Limb (tissue), 2 donors: ENCODE results near the gene NEURL4.
"Not testable (repeated sequence)": the region's sequence is repeated elsewhere in the genome, so short reads cannot be mapped to it uniquely, and the experiment has no call there.

Experiments
- DNase-seq, 2 donors: peaks; one replicate each; pipeline ENCODE4 v3.0.0-alpha.2; 2016; ENCODE audit errors: extremely low spot score in 2 of 2

The NEURL4 gene

DNA sequence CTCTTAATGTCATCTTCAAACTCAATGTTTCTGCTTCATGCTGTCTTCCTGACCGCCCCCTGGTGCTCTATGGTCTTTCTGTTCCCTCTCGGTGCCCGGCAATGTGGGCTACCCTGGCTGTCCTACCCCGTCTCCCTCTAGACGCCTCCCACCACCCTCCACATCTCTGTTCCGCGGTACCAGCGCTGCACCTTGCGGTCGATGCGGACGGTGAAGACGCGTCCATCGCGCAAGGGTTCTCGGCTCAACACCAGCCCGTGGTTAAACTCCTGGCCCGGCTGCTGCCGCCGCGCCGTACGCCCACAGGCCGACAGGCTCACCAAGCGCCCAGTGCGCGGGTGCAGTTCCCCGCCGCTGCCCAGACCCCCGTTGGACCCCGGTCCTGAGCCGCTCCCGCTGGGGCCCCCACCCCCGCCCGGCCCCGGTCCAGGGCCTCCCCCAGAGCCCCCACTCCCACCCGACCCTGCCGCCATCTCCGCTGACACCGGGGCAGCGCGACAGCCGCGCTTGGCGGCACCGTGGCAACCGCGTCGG is at the start of gene NEURL4:
NEURL4 (minus strand) TSS at position 496 of the 534 bp plus-strand sequence; CDS start at position 473, 23 bp downstream.
- peak in 1 of 2 donors; percentile 9 for DNase-seq

DNA sequence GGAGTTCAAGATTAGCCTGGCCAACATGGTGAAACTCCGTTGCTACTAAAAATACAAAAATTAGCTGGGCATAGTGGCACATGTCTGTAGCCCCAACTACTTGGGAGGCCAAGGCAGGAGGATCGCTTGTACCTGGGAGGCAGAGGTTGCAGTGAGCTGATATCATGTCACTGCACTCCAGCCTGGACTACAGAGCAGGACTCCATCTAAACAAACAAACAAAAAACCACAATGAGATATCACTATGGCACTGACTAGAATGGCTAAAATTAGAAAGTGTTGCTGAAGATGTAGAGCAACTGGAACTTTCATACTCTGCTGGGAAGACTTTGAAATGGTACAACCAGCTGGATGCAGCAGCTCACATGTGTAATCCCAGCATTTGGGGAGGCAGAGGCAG is 45.2 kb upstream of the NEURL4 start:
- DNase-seq = no peak

DNA sequence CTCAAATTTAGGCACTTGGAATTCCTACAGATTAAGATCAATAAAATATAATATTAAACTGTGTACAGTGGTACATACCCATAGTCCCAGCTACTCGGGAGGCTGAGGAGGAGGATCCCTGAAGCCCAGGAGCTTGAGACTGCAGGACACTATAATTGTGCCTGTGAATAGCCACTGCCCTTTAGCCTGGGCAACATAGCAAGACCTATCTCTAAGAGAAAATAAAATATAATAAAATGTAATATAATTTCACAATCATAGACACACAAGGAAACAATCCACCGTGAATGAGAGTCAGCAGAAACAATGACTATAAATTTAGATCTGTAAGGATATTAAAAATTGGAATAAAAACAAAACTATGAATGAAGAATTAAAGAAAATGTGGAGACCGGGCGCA is 41.7 kb upstream of the NEURL4 start:
- no peak for DNase-seq

DNA sequence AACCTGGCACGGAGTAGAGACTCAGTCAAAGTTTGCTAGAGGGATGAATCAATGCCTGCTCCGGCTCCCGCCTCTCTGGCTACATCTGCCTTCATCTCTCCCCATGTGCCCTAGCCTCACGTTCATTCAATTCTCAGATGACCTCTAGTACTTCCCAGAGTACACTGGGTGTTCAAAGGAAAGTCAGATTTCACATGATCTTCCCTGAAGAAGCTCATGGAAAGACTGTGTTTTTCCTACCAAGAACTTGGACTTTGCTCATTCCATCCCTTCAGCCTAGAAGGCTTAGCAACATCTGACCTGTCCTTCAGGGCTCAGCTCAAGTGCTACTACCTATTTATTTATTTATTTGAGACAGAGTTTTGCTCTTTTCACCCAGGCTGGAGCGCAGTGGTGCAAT is 40.7 kb upstream of the NEURL4 start:
- DNase-seq = no peak

DNA sequence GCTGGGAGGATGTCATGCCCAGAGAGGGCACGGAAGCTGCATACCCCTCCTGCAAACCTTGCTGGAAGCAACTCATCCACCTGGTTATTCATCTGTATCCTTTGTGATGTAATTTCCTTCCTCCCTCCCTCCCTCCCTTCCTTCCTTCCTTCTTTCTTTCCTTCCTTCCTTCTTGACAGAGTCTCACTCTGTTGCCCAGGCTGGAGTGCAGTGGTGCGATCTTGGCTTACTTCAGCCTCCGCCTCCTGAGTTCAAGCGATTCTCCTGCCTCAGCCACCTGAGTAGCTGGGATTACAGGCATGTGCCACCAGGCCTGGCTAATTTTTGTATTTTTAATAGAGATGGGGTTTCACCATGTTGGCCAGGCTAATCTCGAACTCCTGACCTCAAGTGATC is 39.5 kb upstream of the NEURL4 start:
- not testable (repeated sequence) for DNase-seq

DNA sequence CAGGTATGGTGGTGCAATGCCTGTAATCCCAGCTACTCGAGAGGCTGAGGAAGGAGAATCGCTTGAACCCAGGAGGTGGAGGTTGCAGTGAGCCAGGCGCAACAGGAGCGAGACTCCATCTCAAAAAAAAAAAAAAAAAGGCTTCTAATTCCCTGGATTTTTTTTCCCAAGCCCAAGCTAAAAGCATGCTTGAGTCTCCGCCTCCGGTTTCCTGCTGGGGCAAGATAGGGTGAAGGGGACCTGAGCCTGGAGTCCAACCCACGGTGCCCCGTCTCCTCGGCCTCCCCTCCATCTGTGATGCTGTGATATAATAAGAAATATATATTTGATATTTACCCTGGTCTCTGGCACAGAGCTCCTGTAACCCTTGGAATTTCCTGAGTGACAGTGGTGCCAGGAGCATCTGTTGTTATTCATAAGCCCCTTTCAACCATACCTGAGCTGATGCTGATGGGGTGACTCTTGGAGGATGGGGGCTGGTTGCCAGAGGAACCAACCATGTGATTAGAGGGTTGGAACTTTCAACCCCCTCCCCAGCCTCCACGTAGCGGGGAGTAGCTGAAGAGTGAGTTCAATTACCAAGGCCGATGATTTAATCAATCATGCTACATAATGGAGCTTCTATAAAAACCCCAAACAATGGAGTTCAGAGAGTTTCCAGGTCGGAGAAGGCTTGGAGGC is 38.9 kb upstream of the NEURL4 start:
- DNase-seq = no peak

DNA sequence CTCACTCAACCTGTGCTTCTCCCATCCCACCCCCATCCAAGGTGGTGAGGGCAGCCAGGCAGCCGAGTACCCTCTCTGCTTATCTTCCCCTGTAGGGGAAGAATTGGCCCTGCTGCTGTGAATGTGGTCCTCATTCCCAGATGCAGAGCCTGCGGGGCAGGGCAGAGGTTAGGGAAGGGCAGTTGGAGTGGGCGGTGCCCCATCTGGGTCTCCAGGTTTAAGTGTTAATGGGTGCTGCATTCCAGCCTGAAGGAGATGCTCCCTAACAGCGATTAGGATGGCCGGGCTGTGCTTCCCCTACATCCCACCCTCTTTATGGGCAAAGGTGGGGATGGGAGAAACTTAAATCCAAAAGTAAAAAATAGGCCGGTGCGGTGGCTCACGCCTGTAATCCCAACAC is 37.9 kb upstream of the NEURL4 start:
- no peak for DNase-seq

DNA sequence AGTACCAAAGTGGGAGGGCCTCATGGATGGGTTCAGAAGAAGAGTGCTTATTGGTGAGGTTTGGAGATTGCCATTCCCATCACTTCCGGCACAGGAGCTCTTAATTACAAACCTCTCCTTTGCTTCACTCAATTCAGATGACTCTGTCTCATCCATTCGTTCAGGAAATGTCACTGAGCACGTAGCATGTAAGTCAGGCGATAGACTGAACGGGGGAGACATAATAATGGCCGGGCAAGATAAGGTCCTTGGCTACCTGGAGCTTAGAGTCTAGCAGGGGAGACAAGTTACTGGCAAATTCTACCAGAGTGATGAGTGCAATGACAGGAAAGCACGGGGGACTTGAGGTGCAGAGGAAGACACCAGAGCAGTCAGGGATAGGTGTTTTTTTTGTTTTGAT is 36.8 kb upstream of the NEURL4 start:
- not testable (repeated sequence) for DNase-seq

DNA sequence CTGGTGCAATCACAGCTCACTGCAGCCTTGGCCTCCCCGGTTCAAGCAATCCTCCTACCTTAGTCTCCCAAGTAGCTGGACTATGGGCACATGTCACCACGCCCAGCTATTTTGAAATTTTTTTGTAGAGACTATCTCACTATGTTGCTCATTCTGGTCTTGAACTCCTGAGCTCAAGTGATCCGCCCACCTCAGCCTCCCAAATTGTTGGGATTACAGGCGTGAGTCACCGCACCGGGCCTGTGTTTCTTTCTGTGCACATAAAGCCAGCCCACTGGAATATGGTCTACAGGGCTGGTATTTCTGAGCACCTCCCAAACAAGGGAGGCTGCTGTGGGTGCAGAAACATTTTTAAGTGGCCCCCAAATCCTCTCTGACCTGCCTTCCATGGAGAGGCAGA is 34.2 kb upstream of the NEURL4 start:
- DNase-seq = no peak

DNA sequence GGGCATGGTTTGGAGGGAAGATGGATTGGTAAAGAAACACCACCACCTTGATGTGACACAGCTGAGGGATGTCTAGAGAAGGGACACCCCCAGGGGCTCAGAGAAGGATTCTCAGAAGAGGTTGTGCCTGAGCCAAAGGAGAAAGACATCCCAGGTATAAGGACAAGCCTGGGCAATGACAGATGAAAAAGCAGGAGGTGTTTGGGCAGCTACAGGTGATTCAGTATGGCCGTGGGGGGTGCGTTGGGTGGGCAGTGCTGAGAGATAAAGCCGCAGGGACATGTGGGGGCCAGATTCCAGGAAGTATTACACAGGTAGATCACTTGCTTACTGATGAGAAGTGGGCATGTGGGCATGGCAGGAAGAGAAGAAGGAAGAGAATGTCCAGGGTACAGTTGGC is 32.8 kb upstream of the NEURL4 start:
- no peak for DNase-seq

DNA sequence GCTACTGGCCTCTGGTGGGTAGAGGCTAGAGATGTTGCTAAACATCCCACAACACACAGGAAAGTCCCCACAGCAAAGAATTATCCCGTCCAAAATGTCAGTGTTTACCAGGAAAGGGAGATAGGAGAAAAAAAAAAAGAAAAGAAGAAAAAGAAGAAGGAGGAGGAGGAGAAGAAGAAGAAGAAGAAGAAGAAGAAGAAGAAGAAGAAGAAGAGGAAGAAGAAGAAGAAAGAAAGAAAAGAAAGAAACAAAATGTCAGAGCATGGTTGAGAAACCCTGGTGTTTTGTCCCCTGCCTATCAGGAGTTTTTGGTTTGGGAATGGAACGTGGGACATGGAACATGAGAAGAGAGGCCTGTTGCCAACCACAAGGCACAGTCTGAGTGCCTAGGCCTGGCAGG is 28.2 kb upstream of the NEURL4 start:
- no peak for DNase-seq

DNA sequence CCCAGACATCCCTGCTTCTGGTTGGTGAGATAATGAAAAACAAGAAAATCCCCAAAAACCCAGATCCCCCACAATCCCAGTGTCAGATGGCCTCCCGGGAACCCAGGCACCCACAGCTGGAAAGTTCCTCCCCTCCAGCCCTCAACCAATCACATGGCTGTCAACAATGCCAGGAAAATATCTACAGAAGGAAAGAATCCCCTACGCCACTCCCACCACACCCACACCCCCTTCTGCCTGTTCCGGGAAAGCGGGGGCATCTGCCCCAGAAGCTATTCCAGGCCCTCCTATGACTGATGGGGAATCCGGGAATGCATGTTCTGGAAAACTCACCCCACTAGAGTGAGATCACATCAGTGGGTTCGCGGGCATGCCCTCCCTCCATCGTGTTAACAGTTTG is 27.6 kb upstream of the NEURL4 start:
- no peak for DNase-seq

DNA sequence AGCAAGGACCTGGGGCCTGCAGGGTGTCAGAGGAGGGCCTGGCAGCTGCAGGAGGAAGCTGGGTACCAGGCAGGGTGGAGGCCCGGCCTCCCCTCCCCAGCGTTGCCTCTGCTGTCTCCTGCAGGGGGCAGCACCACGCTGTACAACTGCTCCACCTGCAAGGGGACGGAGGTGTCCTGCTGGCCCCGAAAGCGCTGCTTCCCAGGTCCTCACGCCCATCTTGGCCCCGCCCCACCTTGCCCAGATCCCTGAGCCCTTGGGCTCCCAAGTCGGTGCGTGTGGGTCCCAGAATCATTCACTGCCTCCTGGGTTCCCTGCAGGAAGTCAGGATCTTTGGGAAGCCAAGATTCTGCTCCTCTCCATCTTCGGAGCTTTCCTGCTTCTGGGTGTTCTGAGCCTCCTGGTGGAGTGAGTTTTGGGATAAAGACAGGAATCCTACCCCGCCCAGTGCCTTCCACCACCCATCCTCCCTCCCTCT is 27.0 kb upstream of the NEURL4 start:
- DNase-seq = peak; percentile 58 to 82

DNA sequence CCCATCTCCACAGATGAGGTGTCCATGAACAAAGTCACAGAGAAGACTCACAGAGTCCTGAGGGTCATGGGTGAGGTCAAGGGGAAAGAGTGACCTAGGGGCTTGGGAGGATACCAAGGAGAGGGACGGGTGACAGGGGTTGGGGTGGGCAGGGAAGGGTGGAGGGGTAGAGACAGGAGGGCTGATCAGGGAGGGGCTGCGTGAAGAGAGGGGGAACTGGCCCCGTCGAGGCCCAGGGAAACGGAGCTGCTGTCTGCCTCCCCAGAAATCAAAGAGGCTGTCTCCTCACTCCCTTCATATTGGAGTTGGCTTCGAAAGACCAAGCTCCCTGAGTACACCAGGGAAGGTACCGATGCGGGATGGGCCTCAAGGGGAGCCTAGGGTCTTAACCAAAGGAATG is 26.4 kb upstream of the NEURL4 start:
- DNase-seq = no peak

DNA sequence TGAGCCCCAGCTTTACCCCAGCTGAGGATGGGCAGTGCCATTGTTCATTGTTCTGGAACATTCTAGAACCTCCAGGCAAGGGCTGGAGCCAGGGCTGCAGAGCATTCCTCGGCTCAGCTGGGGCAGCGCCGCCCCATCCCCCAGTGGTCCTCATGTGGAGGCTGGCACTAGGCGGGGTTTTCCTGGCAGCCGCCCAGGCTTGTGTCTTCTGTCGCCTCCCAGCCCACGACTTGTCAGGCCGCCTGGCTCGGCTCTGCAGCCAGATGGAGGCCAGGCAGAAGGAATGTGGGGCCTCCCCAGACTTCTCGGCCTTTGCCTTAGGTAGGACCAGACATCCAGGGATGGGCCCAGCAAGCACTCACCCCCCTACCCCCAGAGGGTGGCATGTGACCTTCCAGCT is 25.9 kb upstream of the NEURL4 start, which contains the start of gene TMEM95:
TMEM95 (plus strand) TSS at position 104 of the 400 bp plus-strand sequence; CDS start at position 153, 49 bp downstream.
- peak in 1 of 2 donors; percentile 70 for DNase-seq

DNA sequence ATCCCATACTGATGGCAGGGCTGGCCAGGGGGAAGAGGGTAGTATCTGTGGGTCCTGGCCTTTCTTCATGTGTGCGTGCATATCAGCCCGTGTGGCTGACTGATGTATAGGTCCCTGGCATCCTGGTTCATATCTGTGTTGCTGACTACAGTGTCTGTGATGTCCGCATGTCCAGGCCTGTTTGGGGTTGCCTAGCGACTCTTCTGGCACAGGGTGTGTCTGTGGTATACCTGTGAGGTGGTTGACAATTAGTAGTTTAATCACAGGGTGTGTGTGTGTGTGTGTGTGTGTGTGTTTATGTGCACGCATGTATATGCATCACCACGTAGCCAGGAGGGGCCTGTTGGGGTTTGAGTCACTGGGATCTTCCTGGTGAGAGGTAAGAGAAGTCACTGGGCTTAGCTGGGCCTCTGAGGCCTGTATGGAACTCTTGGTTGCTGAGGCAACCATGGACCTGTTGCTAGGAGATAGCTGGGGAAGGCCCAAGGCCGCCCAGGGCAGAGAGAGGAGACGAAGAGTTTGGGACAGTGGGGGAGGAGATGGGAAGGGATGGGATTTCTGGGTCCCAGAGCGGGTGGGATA is 25.2 kb upstream of the NEURL4 start:
- no peak for DNase-seq

DNA sequence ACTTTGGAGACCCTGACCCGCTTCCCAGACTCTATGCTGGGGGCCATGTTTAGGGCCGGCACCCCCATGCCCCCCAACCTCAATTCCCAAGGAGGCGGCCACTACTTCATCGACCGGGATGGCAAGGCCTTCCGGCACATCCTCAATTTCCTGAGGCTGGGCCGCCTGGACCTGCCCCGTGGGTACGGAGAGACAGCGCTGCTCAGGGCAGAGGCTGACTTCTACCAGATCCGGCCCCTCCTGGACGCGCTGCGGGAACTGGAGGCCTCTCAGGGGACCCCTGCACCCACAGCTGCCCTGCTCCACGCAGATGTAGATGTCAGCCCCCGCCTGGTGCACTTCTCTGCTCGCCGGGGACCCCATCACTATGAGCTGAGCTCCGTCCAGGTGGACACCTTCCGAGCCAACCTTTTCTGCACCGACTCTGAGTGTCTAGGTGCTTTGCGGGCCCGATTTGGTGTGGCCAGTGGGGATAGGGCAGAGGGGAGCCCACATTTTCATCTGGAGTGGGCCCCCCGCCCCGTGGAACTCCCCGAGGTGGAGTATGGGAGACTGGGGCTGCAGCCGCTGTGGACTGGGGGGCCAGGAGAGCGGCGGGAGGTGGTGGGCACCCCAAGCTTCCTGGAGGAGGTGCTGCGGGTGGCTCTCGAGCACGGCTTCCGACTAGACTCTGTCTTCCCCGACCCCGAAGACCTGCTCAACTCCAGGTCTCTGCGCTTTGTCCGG is 23.9 kb upstream of the NEURL4 start:
- no peak for DNase-seq

DNA sequence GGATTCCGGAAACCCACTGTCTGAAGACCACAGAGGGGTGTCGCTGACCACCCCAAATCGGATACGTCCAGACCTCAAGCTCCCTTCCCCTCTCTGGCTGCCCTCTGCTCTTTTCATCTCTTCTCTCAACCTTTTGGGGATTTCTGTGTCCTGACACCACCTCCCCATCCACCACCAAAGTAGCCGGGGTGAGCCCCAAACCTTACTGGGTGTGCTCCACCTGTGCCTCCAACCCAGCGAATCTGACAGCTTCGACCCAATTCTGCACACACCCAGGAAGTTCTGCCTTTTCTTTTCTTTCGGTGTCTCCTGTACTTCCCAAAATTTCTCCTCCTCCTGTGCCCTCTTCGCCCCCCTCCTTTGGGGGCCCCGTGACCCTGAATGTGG is 23.4 kb upstream of the NEURL4 start:
- DNase-seq = no peak

DNA sequence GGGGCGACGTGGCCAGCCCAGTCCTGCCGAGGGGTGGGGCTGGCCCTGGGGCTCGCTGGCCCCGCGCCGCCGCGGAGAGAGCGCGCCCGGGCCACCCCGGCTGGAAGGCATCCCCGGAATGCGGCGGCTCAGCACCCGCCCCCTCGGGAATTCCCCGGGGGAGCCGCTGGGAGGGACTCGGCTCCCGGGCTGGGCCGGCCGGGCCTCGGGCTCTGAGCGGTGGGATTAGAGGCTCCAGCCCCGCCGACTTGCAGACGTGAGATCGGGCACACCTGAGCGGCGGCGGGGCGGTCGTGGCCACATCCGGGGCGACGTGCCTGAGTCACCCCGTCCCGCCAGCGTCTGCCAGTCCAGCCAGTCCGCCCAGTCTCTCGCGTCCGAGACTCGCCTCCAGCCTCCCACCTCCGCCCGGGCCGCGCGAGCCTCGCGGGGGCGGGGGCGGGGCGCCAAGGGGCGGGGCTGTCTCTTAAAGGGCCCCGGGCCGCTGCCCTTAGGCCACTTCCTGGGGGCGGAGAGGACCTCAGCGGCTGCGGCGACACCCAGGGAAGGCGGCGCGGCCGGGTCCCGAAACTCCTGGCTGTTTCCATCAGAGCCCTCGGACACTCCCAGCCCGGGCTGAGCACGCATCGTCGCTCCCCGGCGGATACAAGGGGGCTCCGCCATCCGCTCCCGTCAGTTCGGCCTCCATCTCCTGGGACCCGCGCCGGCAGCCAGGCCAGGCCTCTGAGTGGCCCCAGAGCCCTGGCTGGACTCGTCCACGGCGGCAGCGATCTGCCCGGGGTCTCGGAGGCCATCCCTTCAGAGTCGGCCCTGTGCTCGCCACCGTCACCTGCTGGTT is 22.7 kb upstream of the NEURL4 start, which contains the start of gene KCTD11:
KCTD11 (plus strand) TSS at position 498 of the 838 bp plus-strand sequence.
- DNase-seq = peak; percentile 60 to 91

DNA sequence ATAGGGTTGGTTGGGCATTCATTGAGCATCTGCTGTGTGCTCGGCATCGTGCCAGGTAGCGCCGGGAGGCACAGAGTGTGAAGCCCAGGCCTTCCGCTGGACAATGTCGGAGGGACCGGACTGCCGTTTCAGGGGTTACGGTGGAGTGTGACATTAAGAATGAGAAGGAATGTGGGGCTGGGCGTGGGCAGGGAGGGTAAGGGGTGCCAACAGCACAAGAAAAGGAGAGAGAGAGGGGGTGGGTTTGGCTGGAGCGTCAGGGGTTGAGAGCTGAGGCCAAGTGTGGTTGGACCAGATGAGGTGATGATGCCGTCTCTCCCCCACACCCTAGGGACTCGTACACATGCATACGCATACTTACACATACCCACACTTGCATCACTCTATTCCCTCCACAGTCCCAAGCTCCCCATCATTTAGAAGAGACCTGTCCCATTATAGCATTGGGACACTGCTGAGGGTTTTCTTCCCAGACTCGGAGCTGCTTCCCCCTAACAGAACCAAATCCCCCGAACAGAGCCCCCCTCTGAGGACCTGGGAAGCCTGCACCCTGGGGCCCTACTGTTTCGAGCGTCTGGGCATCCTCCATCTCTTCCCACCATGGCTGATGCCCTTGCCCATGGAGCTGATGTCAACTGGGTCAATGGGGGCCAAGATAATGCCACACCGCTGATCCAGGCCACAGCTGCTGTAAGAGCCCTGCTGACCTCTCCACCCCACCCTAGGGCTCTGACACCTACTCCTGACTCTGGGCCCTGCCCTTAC is 19.5 kb upstream of the NEURL4 start:
- no peak for DNase-seq
